HG03064 (cell line): ENCODE data around the gene APOL3.
"Not testable (repeated sequence)": the region's sequence is repeated elsewhere in the genome, so short reads cannot be mapped to it uniquely, and the experiment has no call there.

Experiments
- ATAC-seq: cut with Tn5 transposase; IDR thresholded peaks from one replicate; pipeline ENCODE4 v1.9.1; 2021; ENCODE audit warnings: low read depth; ENCODE audit not compliant: unreplicated experiment

APOL3 gene

GRCh38 chr22:36193577-36193976 lies 33.0 kb upstream of the APOL3 start:
- ATAC-seq: no peak

DNA sequence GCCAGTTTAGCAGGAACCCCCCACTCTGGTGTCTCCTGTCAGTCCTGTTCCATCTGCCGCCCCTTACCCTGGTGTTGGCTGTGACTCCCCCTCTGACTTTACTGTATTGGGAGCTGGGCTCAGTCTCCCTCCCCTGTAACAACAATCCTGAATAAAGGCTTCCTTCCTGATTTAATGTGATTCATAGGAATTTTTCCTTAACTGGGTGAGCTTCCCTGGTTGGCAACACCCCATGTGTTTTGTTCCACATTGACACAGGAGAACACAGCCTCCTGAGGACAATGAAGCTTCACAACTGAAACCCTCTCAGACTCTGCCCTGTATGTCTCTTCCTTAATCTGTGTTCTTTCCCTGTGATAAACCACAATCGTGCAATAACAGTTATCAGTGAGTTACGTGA lies 32.6 kb upstream of the APOL3 start:
- ATAC-seq: no peak

- no peak for ATAC-seq
These were observed 32.0 kb upstream of the APOL3 start for GRCh38 chr22:36192542-36192941.

DNA sequence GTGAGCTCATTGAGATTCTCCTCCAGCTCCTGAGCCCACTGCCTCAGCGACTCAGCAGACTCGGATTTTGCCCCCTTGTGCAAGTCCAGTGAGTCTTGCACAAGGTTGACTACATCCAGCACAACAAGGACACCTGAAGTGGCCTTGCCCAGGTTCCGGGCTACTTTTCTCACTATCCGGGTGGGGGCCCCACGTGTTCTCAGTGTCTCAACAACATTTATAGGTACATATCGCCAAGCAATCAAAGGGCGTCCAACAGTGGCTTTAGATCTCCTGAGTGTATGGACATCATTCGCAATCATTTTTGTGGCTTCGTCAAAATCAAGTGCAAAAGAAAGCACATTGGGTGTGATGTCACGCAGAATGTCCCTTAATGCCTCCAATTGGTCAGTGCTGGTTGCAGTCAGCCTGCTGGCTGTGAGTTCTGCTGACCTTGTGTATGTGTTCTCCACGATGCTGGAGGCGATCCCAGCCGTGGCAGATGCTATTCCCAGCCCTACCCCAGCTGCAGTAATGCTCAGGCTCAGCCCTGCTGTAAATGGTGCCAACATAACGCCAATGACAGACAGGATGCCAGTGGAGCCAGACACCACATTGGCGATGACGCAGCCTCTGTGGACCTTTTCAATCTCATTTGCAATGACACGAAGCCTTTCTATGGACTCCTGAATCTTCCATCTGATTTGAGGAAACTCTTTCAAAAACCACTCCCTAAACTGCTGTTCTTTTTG lies 30.7 kb upstream of the APOL3 start:
- no peak for ATAC-seq

- ATAC-seq: not testable (repeated sequence)
These were observed 27.3 kb upstream of the APOL3 start for GRCh38 chr22:36187862-36188261.

DNA sequence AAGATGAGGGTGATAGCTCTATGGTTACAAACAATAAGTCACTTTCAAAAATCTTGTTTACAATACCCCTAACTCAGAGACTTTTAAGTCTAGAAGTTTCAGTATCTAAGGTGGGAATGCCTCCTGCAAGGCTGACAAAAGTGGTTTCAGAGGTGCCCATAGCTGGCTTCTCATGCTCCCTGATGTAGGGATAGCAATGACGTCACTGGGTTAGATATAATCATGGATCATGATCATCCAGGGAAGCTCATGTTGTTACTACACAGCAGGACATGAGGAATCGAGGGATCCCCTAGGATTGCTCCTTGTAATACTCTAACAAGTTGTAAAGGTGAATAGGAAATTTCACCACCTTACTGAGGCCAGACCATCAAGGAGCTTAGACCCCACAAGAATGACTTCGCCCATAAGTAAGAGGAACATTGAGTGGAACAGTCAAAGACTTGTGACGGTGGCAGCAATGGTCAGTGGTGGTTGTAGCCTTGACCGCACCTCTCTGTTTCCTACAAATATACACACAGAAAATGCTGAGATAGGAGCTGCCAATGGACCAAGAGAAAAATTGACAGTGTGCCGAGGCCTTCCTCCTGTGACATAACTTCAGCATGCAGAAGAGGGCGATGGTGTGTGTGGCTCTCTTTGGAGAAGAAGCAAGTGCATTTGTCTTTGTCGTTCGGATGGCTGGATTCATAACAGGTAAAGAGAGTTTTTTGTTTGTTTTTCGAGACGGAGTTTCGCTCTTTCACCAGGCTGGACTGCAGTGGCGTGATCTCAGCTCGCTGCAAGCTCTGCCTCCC lies 25.5 kb upstream of the APOL3 start:
- ATAC-seq: no peak

GRCh38 chr22:36184433-36185025 lies 24.0 kb upstream of the APOL3 start:
- ATAC-seq: no peak

DNA sequence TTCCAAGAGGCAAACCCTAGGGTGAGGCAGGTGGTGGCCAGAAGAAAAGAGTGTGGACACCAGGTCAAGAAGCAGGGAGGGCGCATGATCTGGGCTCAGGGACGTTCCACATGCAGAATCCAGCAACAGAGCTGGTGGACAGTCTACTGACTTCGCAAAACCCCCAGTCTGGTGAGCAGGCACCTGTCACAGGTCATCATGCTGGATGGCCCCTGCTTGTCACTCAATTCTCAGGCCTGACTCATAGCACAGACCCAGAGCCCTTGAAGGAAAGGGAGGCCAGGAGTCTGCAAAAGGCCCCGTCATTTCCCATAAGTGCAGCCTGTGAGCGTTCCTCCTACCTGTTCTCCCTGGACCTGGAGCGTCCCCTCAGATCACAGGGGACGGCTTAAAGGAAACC lies 22.9 kb upstream of the APOL3 start:
- no peak for ATAC-seq

GRCh38 chr22:36182857-36183256 lies 22.3 kb upstream of the APOL3 start:
- no peak for ATAC-seq

DNA sequence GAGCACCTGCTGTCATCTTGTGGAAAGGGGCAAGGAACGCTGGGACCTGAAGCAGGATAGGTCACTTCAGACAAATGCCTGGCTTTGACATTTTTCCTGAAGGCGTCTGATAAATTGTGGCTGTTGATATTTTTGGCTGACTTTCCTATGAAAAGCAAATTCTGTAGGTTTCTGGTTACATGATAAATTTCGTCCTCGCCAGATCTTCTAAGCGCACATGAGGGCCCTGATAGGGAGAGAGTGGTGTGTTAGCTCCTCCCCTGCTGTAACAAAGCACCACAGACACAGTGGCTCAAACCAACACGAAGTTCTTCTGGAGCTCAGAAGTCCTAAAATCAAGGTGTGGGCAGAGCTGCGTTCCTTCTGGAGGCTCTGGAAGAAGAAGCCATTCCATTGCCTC lies 21.5 kb upstream of the APOL3 start:
- no peak for ATAC-seq

DNA sequence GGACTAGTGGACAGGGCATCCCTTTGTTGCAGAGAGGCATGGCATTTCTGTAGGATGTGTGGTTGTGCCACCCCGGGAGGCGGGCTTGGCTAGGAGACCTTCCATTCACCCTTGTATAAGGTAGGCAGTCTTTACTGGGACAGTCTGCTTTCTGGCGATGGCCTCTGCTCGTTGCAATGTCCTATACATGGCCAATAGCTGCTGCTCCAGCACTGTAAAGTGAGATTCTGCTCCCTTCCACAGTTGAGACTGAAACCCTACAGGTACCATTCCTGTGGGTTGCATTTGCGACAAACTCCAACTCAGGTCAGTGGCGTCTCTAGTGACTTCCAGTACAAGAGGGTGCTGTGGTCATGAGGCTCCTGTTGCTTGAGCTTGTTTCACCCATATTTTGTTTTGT lies 20.4 kb upstream of the APOL3 start:
- no peak for ATAC-seq

DNA sequence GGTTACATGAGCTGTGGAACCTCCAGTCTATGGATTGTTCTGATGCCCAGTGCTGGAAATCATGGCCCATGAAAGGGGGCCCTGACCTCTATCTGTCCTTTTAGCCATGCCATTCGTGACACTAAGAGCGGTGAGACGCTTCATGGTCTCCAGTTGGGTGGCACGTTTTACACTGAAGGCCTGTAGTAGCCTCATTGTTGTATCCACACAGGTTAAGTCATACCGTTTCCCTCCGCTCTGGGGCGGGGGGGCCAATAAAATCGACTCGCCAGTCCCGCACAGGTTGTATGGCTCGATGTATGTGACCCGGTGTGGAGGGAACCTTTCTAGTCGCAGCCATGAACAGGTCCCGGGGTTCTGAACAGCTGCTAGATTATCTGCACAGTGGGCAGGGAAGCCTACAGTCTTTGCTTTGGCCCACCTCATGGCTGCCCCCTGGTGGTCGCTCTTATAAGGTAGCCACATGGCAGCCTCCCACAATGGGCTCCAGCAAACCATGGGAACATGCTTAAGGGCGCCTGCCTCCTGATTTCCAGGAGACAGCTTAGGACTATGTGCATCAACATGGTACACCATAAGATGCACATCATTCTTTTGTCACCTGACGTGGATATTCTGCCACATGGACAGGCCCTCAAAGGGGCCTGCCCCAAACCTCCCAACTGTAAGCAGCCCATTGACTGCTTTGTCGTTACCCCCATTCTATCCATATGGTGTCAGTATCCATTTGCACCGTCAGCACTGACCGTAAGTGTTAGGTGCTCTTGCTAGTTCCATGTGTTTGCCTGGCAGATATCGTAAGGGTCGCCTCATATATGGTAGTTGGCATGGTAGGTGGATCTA lies 19.7 kb upstream of the APOL3 start:
- no peak for ATAC-seq

- ATAC-seq: no peak
These were observed 16.6 kb upstream of the APOL3 start for GRCh38 chr22:36177160-36177559.

DNA sequence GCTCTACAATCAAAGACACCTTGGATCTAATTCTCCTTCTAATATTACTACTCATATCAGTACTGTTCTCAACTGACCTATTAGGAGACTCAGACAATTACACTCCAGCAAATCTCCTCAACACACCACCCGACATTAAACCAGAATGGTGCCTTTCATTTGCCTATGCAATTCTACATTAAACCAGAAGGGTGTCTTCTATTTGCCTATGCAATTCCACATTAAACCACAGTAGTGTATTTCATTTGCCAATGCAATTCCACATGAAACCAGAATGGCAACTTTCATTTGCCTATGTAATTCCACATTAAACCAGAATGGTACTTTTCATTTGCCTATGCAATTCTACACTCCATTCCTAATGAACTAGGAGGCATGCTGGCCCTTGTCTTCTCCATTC lies 15.3 kb upstream of the APOL3 start:
- no peak for ATAC-seq

- no peak for ATAC-seq
These were observed 11.4 kb upstream of the APOL3 start for GRCh38 chr22:36171941-36172340.

- no peak for ATAC-seq
These were observed 6.1 kb upstream of the APOL3 start for GRCh38 chr22:36166518-36167220.

DNA sequence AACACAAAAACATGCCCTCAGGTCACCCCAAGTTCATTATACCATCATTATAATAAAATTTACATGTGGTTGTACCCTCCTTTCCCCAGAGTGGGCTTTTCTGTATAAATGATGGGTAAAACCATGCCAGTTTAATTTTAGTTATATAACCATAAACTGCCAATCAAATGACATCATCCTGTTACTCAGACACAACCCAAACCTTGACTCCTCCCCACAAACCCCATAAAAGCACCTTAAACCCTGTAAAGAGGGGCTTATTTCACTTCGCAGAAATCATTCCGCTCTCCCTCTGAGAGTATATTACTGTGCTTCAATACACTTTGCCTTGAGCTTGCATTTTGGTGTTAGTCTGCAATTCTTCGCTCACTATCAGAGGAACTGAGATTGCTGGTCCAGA lies 5.5 kb upstream of the APOL3 start:
- ATAC-seq: no peak

GRCh38 chr22:36165141-36165540 lies 4.6 kb upstream of the APOL3 start:
- no peak for ATAC-seq

GRCh38 chr22:36164621-36165020 lies 4.1 kb upstream of the APOL3 start:
- no peak for ATAC-seq

GRCh38 chr22:36163497-36163896 lies 2.9 kb upstream of the APOL3 start:
- ATAC-seq: no peak
